HG02588 (cell line): ENCODE measurements around the gene HS6ST2.

Source experiments
- ATAC-seq: cut with Tn5 transposase; IDR thresholded peaks from one replicate; pipeline ENCODE4 v1.9.1; 2021; ENCODE audit warnings: mild to moderate bottlenecking, moderate library complexity; ENCODE audit not compliant: unreplicated experiment

The HS6ST2 gene

GRCh38 chrX:132807411-132808030, 150.9 kb downstream of the HS6ST2 start:
- no peak for ATAC-seq

GRCh38 chrX:132802033-132802432, 156.4 kb downstream of the HS6ST2 start:
- ATAC-seq: no peak

DNA sequence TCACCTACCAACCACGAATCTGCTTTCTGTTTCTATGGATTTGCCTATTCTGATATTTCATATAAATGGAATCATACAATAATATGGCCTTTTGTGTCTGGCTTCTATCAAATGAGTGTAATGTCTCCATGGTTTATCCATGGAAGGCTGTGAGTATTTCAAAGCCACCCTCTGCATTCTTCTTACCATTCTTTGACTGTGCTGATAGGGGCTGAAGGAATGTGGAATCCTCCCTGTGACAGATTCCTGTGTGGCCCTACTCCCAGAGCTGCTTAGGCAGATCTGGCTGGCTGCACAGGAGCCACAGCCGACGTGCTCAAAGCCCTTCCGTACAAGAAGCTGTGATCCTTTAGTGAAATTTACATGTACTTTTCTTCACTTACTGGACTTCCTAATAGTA, 163.2 kb downstream of the HS6ST2 start:
- no peak for ATAC-seq

DNA sequence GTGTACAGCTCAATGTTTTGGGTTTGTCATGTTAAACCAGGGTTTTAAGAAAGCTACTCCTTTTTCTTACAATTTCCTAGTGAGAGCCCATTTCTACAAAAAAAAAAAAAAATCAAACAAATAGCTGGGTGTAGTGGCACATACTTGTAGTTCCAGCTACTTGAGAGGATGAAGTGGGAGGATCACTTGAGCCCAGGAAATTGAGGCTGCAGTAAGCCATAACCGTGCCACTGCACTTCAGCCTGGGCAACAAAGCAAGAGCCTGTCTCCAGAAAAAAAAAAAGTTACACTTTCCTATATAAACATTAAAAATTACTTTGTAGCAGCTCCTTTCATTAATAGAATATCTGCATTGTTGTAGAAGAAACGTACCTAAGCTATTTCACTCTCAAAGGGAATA, 166.7 kb downstream of the HS6ST2 start:
- ATAC-seq: no peak

- ATAC-seq: no peak
Observed at GRCh38 chrX:132790329-132790728, 168.1 kb downstream of the HS6ST2 start.

- ATAC-seq: no peak
Observed at GRCh38 chrX:132786217-132786616, 172.2 kb downstream of the HS6ST2 start.

DNA sequence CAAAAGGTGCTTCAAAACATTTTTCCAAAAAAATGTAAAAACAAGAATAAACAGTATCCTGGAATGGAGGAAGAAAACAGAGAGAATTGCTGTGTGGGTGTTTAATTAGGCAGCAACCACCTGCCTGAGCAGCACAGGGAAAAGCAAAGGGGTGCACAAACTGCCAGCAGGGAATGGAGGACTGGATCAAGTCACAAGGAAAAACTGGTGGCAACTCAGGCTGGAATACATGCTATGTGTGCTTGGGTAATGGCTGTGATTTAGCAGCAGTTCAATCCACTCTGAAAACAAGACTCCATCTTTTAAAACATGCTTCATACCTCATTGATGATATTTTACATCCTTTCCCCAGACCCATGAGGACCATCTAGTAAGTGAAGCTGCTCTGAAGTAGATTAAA, 179.5 kb downstream of the HS6ST2 start:
- ATAC-seq: no peak

DNA sequence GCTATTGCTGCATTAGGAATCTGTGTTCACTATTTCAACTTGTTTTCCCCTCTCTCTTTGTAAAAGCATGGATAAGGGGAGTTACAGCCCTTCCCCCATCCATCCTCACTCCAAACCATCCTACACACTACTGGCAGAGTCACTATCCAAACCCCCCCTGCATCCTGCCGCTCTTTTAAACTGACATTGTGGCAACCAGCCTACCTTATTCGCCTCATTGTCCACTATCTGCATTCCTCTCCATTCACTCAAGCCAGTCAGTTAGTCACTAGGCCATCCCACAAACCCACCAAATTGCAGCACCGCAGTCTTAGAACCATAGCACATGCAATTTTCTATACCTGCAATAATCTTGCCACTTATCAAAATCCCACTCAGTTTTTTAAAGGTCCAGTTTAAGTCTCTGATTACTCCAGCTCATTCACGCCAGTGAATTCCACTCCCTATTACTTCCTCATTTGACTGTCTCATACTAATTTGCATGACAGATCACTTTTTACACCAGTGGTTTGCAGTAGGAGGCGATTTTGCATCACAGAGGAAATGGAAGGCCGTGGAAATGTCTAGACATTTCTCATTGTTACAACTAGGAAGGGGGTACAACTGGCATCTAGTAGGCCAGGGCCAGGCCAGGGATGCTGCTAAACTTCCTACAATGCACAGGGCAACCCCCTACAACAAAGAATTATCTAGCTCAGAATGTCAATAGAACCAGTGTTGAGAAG, 181.8 kb downstream of the HS6ST2 start:
- no peak for ATAC-seq

GRCh38 chrX:132775263-132775823, 183.1 kb downstream of the HS6ST2 start:
- no peak for ATAC-seq

DNA sequence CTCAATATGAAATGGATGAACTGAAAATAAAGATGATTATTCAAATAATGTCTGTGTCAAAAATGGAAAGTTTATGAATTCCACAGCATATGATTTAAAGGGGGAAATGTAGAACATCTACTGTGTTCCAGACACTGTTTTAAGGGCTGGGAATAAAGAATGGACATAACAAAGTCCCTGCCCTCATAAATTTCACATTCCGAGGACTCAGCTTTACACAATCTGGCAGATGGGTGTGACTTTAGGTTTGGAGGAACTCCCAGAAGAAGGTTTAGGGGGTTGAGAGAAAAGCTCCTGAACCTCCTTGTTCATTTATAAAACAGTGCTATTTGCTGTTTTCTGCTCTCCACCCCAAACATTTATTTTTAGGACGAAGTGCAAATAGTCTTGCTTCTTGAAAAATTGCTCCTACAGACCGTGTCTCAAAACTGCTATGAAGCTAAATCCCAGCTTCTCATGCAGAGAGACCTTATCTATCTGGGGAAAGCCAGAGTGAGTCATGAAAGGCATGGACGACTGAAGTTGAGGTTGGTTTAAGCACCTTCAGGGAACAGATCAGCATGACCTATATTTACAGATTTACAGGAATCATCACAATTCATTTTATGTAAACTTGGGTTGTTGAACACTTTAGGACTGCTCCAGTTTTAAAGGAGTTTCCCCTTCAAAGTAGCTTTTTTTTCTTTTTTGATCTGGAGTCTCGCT, 184.3 kb downstream of the HS6ST2 start:
- ATAC-seq: no peak

DNA sequence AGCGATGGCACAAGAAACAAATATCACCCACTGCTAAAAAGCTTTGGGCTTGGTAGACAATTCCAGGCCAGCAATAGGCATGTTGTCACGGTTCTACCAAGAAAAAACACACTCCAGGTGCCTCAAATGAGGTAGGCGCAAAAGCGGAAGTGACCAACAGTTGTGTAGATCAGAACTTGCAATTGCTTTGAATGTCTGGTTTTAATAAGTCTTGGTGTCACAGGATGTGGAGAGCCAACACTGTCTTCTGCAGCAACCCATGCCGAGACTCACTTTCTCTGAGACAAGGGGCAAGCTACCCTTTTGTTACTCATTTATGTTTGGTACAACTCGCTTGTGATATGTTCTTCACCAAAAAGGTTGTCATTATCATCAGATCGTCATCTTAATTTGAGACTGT, 188.8 kb downstream of the HS6ST2 start:
- ATAC-seq: no peak

DNA sequence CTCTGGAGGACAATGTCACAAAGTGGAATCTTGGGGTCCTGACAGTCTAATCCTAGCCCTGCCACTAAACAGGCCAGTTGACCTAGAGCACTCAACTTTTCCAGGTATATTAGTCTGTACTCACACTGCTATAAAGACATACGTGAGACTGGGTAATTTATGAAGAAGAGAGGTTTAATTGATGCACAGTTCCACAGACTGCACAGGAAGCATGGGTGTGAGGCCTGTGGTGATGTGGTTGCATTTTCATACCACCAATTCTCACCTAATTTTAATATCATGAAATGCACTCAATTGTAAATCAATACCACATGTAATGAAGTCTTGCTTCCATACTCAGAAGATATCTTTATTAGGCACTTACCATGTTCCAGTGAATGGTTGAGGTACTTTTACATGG, 192.0 kb downstream of the HS6ST2 start:
- ATAC-seq: no peak

- ATAC-seq: no peak
Observed at GRCh38 chrX:132763528-132763927, 194.9 kb downstream of the HS6ST2 start.

DNA sequence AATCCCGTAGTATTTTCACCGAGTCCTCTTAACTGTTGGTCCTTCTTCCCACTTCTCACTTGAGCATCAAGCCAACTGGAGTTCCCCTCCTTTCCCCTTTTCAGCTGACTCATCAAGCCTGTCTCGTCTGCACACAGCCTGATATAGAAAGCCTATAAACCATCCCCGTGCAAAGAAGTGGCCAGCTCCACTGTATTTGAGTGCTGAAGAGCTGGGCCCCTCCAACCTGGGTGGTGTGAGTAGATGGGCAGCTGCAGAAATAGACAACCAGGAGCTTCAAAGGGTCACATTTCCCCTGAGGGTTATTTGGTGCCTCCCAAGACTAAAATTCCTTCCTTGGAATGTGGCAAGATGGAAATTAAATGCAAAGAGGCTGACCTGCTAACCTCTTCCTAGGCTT, 199.7 kb downstream of the HS6ST2 start:
- ATAC-seq: no peak

DNA sequence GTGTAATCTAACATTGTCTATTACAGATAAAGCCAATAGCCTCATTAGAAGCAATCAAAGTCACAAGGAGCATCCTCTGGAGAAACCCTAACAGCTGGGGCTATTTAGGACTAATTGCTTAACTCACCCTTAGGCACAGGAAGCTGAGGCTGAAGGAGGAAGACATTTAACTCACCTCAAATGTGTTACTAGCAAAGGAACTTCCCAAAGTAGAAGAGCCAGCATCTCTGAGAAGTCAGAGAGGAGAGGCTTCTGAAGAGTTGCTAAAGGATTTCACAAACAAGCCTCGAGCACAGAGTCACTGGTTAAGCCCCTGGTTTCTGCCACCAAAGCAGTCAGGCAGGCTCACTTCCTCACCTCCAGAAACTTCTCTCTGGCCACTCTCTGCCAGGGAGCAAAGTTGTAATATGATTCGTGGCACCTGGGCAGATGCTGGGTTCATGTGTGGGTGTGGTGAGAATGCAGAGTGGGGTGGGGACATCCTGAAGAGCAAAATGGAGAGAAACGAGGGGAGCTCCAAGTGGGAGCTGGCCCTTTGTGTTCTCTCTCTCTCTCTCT, 201.3 kb downstream of the HS6ST2 start:
- no peak for ATAC-seq

DNA sequence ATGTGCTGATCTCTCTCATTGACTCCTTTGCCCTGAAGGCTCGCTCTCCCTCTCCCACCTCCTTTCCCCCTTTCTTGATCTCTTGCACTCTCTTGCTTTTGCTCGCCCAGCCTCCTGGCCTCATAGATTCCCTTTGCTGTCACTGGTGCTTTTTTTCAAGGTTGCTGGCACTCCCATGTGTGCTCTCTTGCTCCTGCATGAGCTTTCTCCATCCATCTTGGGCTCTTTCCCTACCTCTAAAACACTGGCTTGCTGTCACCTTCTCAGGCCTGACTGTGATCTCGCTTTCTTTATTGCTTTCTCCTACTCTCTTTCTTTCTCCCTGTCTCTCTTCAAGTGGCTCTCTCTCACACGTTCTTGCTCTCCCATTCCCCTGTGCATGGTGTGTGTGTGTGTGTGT, 202.0 kb downstream of the HS6ST2 start:
- no peak for ATAC-seq

- no peak for ATAC-seq
Observed at GRCh38 chrX:132751063-132751690, 207.3 kb downstream of the HS6ST2 start.

GRCh38 chrX:132750331-132751062, 207.9 kb downstream of the HS6ST2 start:
- no peak for ATAC-seq

- no peak for ATAC-seq
Observed at GRCh38 chrX:132749406-132749805, 209.0 kb downstream of the HS6ST2 start.

DNA sequence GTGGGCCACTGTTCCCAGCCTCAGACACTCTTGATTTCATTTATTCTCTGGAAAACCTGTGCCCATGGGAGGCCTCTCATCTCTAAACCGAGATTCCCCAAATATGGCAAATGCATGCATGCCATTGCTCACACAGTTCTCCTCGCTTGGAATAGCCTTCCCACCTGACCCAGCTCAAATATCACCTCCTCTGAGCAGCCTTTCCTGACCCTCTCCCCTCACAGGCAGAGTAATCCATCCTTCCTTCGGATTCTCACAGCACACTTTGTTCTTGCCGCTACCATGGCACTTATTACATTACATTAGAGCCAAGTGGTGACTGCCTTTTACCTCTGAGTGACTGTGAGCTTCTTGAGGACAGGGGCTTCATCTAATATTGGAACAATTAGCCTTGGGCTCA, 209.5 kb downstream of the HS6ST2 start:
- no peak for ATAC-seq
